ENCODE measurements around the gene UBE3C.
A peak's percentile ranks its signal among the peaks of the same experiment; 100 is the strongest.
"Not testable (repeated sequence)": the region's sequence is repeated elsewhere in the genome, so short reads cannot be mapped to it uniquely, and the experiment has no call there.

UBE3C gene

GRCh38 chr7:157138424-157139110, at the start of gene UBE3C:
TSS of gene UBE3C (plus strand) at chr7:157138926. CDS start at chr7:157139273, 347 bp downstream.
- DNase-seq: peak; percentile 79 to 95

- no peak for DNase-seq
Measured at GRCh38 chr7:157089100-157089610, 49.6 kb upstream of the UBE3C start.

GRCh38 chr7:157090485-157091165, 48.1 kb upstream of the UBE3C start:
- DNase-seq: no peak

- DNase-seq: no peak
Measured at GRCh38 chr7:157096286-157097055, 42.3 kb upstream of the UBE3C start.

- no peak for DNase-seq
Measured at GRCh38 chr7:157097056-157097329, 41.7 kb upstream of the UBE3C start.

- DNase-seq: no peak
Measured at GRCh38 chr7:157097569-157097968, 41.2 kb upstream of the UBE3C start.

- not testable (repeated sequence) for DNase-seq
Measured at GRCh38 chr7:157100005-157100404, 38.7 kb upstream of the UBE3C start.

GRCh38 chr7:157103641-157104040, 35.1 kb upstream of the UBE3C start:
- not testable (repeated sequence) for DNase-seq

- no peak for DNase-seq
Measured at GRCh38 chr7:157111311-157111710, 27.4 kb upstream of the UBE3C start.

- no peak for DNase-seq
Measured at GRCh38 chr7:157112706-157113105, 26.0 kb upstream of the UBE3C start.

- no peak for DNase-seq
Measured at GRCh38 chr7:157113607-157114006, 25.1 kb upstream of the UBE3C start.

- no peak for DNase-seq
Measured at GRCh38 chr7:157116762-157117161, 22.0 kb upstream of the UBE3C start.

- no peak for DNase-seq
Measured at GRCh38 chr7:157117796-157118195, 20.9 kb upstream of the UBE3C start.

GRCh38 chr7:157120181-157120580, 18.5 kb upstream of the UBE3C start:
- DNase-seq: no peak

GRCh38 chr7:157121184-157121715, 17.5 kb upstream of the UBE3C start:
- no peak for DNase-seq

- no peak for DNase-seq
Measured at GRCh38 chr7:157122800-157123495, 15.8 kb upstream of the UBE3C start.

GRCh38 chr7:157124690-157125089, 14.0 kb upstream of the UBE3C start:
- DNase-seq: no peak

GRCh38 chr7:157125376-157126223, 13.1 kb upstream of the UBE3C start:
- DNase-seq: no peak

- DNase-seq: no peak
Measured at GRCh38 chr7:157126921-157127320, 11.8 kb upstream of the UBE3C start.

- DNase-seq: no peak
Measured at GRCh38 chr7:157129200-157129599, 9.5 kb upstream of the UBE3C start.

GRCh38 chr7:157129907-157130460, 8.7 kb upstream of the UBE3C start:
- DNase-seq: no peak

- DNase-seq: not testable (repeated sequence)
Measured at GRCh38 chr7:157130849-157131248, 7.9 kb upstream of the UBE3C start.

Data from NCI-H1930 (cell line).